NT2/D1 (cell line): ENCODE results near the gene WNK4.

ENCODE experiments used
- SUZ12 ChIP-seq: IDR thresholded peaks from 2 replicates; pipeline ENCODE4 v1.6.1; 2011; ENCODE audit not compliant: insufficient read length, insufficient read depth; ENCODE audit errors: extremely low read depth
- YY1 ChIP-seq: IDR thresholded peaks from 2 replicates; pipeline ENCODE4 v1.6.1; 2011; ENCODE audit not compliant: insufficient read length, insufficient read depth
- ZNF274 ChIP-seq: IDR thresholded peaks from 2 replicates; pipeline ENCODE4 v1.6.1; 2011; ENCODE audit warnings: mild to moderate bottlenecking, low read depth, low read length

DNA sequence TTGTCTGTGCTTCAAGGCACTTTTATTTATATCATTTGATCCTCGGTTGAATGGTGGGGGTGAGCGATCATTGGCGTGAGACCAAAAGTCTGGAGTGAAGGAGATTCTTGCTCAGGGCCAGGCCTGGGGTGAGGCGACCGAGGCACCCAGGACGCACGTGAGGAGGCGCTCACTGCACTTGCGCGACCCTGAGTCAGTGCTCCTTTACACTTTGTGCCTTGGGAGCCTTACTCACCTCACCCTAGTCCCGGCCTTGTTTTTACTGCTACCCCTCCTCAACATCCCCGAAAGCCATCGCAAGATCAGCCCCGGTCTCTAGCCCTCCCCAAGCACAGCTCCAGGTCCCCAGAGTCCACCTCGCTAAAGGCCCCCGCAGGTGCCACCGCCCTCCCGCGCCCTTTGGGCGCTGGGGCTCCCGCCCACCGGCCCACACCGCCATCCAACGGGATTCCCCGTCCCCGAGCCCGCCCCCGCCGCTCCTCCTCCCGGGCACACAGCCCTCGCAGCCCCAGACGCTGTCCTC lies 36.1 kb upstream of the WNK4 start:
- TF ChIP-seq YY1 (no peak), SUZ12 (no peak), ZNF274 (no peak)
